LNCaP clone FGC (cell line): ENCODE data around the gene CCDC110.

Source experiments
- DNase-seq: peaks from one replicate; pipeline ENCODE4 v3.0.0-alpha.2; 2011; ENCODE audit warnings: low read depth
- H3K4me3 ChIP-seq: 2 replicates; pipeline ENCODE4 v1.5.1; 2011; ENCODE audit warnings: mild to moderate bottlenecking, low read depth, low read length, control low read depth
- CTCF ChIP-seq: IDR thresholded peaks from 2 replicates; pipeline ENCODE4 v1.5.1; 2012; ENCODE audit warnings: mild to moderate bottlenecking; ENCODE audit not compliant: control insufficient read depth, insufficient read depth; ENCODE audit errors: extremely low read depth

Gene CCDC110

GRCh38 chr4:185425647-185426352, 45.7 kb downstream of the CCDC110 start, which contains the start of gene UFSP2:
TSS of gene UFSP2 (minus strand) at chr4:185425964. CDS start at chr4:185425868, 96 bp downstream.
- no peak for TF ChIP-seq CTCF
- peak; percentile 80 for DNase-seq
- H3K4me3 ChIP-seq, result peak within 1 kb of the TSS; percentile 70

GRCh38 chr4:185424905-185425646, 46.5 kb downstream of the CCDC110 start:
- peak overlapping the region; percentile 70 for H3K4me3 ChIP-seq
- no peak for TF ChIP-seq CTCF
- peak; percentile 7 for DNase-seq

- no peak for DNase-seq
- no peak overlapping the region for H3K4me3 ChIP-seq
- TF ChIP-seq CTCF, result no peak
These were observed 50.0 kb downstream of the CCDC110 start for GRCh38 chr4:185421366-185422124.

GRCh38 chr4:185416955-185417354, 54.6 kb downstream of the CCDC110 start:
- no peak overlapping the region for H3K4me3 ChIP-seq
- no peak for DNase-seq
- no peak for TF ChIP-seq CTCF

GRCh38 chr4:185412412-185412811, 59.1 kb downstream of the CCDC110 start:
- no peak for TF ChIP-seq CTCF
- DNase-seq, result no peak
- no peak overlapping the region for H3K4me3 ChIP-seq

GRCh38 chr4:185411849-185412248, 59.7 kb downstream of the CCDC110 start:
- TF ChIP-seq CTCF, result no peak
- H3K4me3 ChIP-seq, result no peak overlapping the region
- no peak for DNase-seq
